Endodermal cell (in vitro differentiated cells): ENCODE data around the gene RAPGEFL1. TPM values are rescaled to one million over a fixed set of nuclear protein-coding genes. Genes with fewer than 3 reads are reported as not detected.

ENCODE experiments used
- DNase-seq: peaks from one replicate; pipeline ENCODE4 v3.0.0-alpha.2; 2017
- H3K27ac ChIP-seq: 2 replicates; pipeline ENCODE4 v1.5.1; 2013; ENCODE audit warnings: mild to moderate bottlenecking, low read depth, low read length, moderate library complexity
- H3K27me3 ChIP-seq: 2 replicates; pipeline ENCODE4 v1.6.1; 2013; ENCODE audit warnings: mild to moderate bottlenecking, low read length, moderate library complexity; ENCODE audit not compliant: insufficient read depth, control insufficient read depth, poor library complexity, severe bottlenecking
- H3K36me3 ChIP-seq: 2 replicates; pipeline ENCODE4 v1.7.0; 2013; ENCODE audit warnings: mild to moderate bottlenecking, low read length, moderate library complexity; ENCODE audit not compliant: control insufficient read depth, insufficient read depth
- H3K4me1 ChIP-seq: one replicate; pipeline ENCODE4 v1.7.0; 2013; ENCODE audit warnings: low read length; ENCODE audit not compliant: control insufficient read depth, insufficient read depth
- H3K4me3 ChIP-seq: 2 replicates; pipeline ENCODE4 v1.5.1; 2013; ENCODE audit warnings: mild to moderate bottlenecking, low read length, moderate library complexity
- H3K9ac ChIP-seq: 2 replicates; pipeline ENCODE4 v1.6.1; 2013; ENCODE audit warnings: mild to moderate bottlenecking, low read length, moderate library complexity; ENCODE audit not compliant: poor library complexity, severe bottlenecking; ENCODE audit errors: extremely low read depth
- H3K9me3 ChIP-seq: 2 replicates; pipeline ENCODE4 v1.6.1; 2013; ENCODE audit warnings: mild to moderate bottlenecking, low read length, moderate library complexity; ENCODE audit not compliant: control insufficient read depth
- H3K27ac Mint-ChIP-seq: 2 replicates; pipeline ENCODE4 v1.8.0; 2020; ENCODE audit warnings: mixed read lengths
- H3K27me3 Mint-ChIP-seq: 2 replicates; pipeline ENCODE4 v1.8.0; 2021; ENCODE audit warnings: mild to moderate bottlenecking, mixed read lengths; ENCODE audit not compliant: insufficient read depth
- H3K36me3 Mint-ChIP-seq: 2 replicates; pipeline ENCODE4 v1.8.0; 2020; ENCODE audit warnings: low read depth, mixed read lengths
- H3K4me1 Mint-ChIP-seq: 2 replicates; pipeline ENCODE4 v1.8.0; 2020; ENCODE audit warnings: mixed read lengths
- H3K4me3 Mint-ChIP-seq: 2 replicates; pipeline ENCODE4 v1.8.0; 2020; ENCODE audit warnings: mild to moderate bottlenecking, moderate library complexity, mixed read lengths
- H3K9me3 Mint-ChIP-seq: 2 replicates; pipeline ENCODE4 v1.8.0; 2020; ENCODE audit warnings: mild to moderate bottlenecking, mixed read lengths
- CTCF ChIP-seq: fragments of 200-600 bp; sonication (generic); conservative IDR thresholded peaks from 2 replicates; pipeline ENCODE4 v1.5.0; 2021; ENCODE audit warnings: antibody characterized with exemption, mild to moderate bottlenecking
- WGBS, 2 experiments: methylation state at CpG; one replicate each; pipeline versions ENCODE4 v1.1.5 to v1.1.7; 2013; ENCODE audit warnings: missing lambda C conversion rate in 2 of 2, mixed read lengths in 1 of 2; ENCODE audit not compliant: insufficient coverage in 1 of 2, insufficient read length in 1 of 2; 5-methylcytosine and 5-hydroxymethylcytosine counted together
- total RNA-seq, 2 donors: library from RNA; stranded (reverse); fragmentation: NEBNext Ultra II Directional in 1 of 2; extraction: Animal tissue kit (Norgen Biotek cat#: 25700) in 1 of 2; gene quantifications; 2 replicates in 1 of 2; 3 replicates in 1 of 2; pipeline ENCODE4 v1.2.1, GENCODE V29; 2021

Gene RAPGEFL1
- total RNA-seq, 2 donors from 2014 or later = 15.6 to 20.8 TPM

DNA sequence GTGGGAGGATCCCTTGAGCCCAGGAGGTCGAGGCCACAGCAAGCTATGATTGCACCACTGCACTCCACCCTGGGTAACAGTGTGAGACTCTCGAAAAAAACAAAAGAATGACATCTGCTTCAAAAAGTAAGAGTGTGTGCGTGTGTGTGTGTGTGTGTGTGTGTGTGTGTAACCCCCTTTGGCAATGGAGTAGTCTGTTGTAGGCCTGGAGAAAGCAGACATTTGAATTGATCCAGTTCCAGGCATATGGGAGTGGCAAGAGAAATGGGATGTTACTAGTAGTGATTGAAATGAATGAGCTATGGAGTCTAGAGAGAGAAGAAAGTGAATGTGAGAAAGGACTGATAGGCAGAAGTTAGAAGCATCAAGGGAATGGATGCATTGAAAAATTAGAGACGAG is 27.0 kb upstream of the RAPGEFL1 start:
- H3K27me3 ChIP-seq = no peaks in the 10 kb centered on the region

DNA sequence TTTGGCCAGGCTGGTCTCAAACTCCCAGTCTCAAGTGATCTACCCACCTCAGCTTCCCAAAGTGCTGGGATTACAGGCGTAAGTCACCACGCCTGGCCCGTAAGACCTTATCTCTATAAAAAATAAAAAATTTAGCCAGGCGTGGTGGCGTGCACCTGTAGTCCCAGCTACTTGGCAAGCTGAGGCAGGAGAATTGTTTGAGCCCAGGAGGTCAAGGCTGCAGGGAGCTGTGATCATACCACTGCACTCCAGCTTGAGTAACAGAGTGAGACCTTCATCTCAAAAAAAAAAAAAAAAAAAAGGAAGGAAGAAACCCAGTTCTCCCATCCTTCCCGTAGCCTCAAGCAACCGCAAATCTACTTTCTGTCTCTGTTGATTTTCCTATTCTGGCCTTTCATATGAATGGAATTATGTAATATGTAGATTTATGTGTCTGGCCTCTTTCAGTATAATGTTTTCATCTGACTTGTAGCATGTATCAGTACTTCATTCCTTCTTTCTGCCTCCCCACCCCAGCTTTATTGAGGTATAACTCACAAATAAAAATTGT is 25.8 kb upstream of the RAPGEFL1 start:
- Mint-ChIP-seq H3K27ac (no peak overlapping the region), H3K4me1 (no peaks in the 10 kb centered on the region), H3K9me3 (no peaks in the 10 kb centered on the region), H3K4me3 (no peak overlapping the region), H3K27me3 (no peaks in the 10 kb centered on the region), H3K36me3 (peaks cover 73% of the 10 kb centered on the region)
- H3K4me1 ChIP-seq = no peaks in the 10 kb centered on the region
- 97 to 100% methylated on average over 5 to 6 of the region's 7 CpGs for WGBS, 2 experiments
- H3K27me3 ChIP-seq = no peaks in the 10 kb centered on the region
- DNase-seq = no peak
- no peak overlapping the region for H3K4me3 ChIP-seq
- no peak overlapping the region for H3K27ac ChIP-seq
- H3K36me3 ChIP-seq = peaks cover 84% of the 10 kb centered on the region
- TF ChIP-seq CTCF = no peak
- H3K9me3 ChIP-seq = no peaks in the 10 kb centered on the region
- H3K9ac ChIP-seq = no peak overlapping the region

More for the DNA sequence above, 27.0 kb upstream of the RAPGEFL1 start:
- Histone ChIP-seq H3K27ac (no peak overlapping the region), H3K4me3 (no peak overlapping the region), H3K9me3 (no peaks in the 10 kb centered on the region), H3K36me3 (peaks cover 83% of the 10 kb centered on the region), H3K4me1 (no peaks in the 10 kb centered on the region), H3K9ac (no peak overlapping the region)
- no peaks in the 10 kb centered on the region for H3K4me1 Mint-ChIP-seq
- peaks cover 73% of the 10 kb centered on the region for H3K36me3 Mint-ChIP-seq
- H3K9me3 Mint-ChIP-seq = no peaks in the 10 kb centered on the region
- no peaks in the 10 kb centered on the region for H3K27me3 Mint-ChIP-seq
- 82 to 92% methylated on average over 2 to 4 of the region's 4 CpGs for WGBS, 2 experiments
- no peak overlapping the region for H3K4me3 Mint-ChIP-seq
- H3K27ac Mint-ChIP-seq = no peak overlapping the region
- no peak for TF ChIP-seq CTCF
- no peak for DNase-seq

- H3K36me3 Mint-ChIP-seq = peaks cover 62% of the 10 kb centered on the region
- WGBS, 2 experiments = 93 to 95% methylated on average over 9 to 14 of the region's 14 CpGs
These were observed 23.6 kb upstream of the RAPGEFL1 start for GRCh38 chr17:40153603-40154236.

More at GRCh38 chr17:40153603-40154236, 23.6 kb upstream of the RAPGEFL1 start:
- H3K27ac ChIP-seq = no peak overlapping the region
- Mint-ChIP-seq H3K9me3 (no peaks in the 10 kb centered on the region), H3K4me3 (no peak overlapping the region), H3K4me1 (no peaks in the 10 kb centered on the region), H3K27ac (no peak overlapping the region), H3K27me3 (no peaks in the 10 kb centered on the region)
- H3K4me1 ChIP-seq = no peaks in the 10 kb centered on the region
- DNase-seq = no peak
- H3K9me3 ChIP-seq = no peaks in the 10 kb centered on the region
- H3K27me3 ChIP-seq = no peaks in the 10 kb centered on the region
- H3K4me3 ChIP-seq = no peak overlapping the region
- no peak overlapping the region for H3K9ac ChIP-seq
- no peak for TF ChIP-seq CTCF
- peaks cover 78% of the 10 kb centered on the region for H3K36me3 ChIP-seq
